AG09309 (cell line): ENCODE results near the gene TAX1BP3.

Experiments
- DNase-seq: peaks from one replicate; pipeline ENCODE4 v3.0.0-alpha.2; 2010; ENCODE audit warnings: low read depth
- H3K4me3 ChIP-seq: 2 replicates; pipeline ENCODE4 v1.5.1; 2011; ENCODE audit warnings: mild to moderate bottlenecking, low read depth, low read length, moderate library complexity; ENCODE audit not compliant: control insufficient read depth
- TF ChIP-seq, protein P1 (sequence below): IDR thresholded peaks from 2 replicates; pipeline ENCODE4 v1.5.1; 2011; ENCODE audit warnings: mild to moderate bottlenecking, low read depth, low read length, inconsistent platforms; ENCODE audit not compliant: insufficient read depth, control insufficient read depth; ENCODE audit errors: missing control alignments

TAX1BP3 gene

DNA sequence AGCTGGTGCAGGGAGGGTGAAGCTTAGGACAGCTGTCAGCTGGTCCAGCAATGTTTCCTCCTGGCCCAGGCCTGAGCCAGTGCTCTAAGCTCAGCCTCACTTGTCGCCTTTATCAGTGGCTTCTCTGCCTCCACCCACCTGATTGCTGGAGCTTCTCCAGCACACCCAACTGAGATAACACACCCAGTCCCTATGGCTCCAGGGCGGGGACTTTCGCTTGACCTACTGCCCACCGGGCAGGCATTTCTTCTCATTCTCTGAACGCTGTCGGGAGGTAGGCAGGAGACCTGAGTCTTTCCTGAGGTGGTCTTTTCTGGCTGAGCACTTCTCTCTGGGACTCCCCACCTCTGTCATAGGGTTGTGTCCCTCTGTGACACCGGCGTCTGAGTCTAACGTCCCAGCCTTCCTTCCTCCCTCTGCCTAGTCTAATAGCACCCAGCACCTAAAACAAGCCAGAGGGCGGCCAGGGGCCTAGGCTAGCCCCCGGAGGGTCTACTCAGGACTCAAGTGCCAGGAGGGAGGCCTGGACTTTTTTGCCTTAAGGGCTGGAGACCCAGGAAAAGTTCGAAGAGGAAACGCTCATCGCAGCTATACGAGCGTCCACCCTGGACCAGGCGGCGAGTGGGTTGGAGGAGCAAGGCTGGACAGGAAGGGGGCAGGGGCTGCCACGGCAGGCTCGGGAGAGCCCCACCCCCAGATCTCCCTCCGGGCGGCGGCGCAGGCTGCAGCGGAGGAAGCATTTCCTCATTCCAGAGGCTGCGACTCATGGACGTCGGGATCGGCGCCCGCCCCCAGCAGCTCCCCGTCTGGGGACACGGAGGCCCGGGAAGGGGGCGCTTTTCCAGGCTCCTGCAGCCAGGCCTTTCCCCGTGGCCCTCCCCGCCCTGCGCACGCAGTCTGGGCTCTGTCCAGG is 756 bp downstream of the TAX1BP3 start:
- TF ChIP-seq, protein P1, sequence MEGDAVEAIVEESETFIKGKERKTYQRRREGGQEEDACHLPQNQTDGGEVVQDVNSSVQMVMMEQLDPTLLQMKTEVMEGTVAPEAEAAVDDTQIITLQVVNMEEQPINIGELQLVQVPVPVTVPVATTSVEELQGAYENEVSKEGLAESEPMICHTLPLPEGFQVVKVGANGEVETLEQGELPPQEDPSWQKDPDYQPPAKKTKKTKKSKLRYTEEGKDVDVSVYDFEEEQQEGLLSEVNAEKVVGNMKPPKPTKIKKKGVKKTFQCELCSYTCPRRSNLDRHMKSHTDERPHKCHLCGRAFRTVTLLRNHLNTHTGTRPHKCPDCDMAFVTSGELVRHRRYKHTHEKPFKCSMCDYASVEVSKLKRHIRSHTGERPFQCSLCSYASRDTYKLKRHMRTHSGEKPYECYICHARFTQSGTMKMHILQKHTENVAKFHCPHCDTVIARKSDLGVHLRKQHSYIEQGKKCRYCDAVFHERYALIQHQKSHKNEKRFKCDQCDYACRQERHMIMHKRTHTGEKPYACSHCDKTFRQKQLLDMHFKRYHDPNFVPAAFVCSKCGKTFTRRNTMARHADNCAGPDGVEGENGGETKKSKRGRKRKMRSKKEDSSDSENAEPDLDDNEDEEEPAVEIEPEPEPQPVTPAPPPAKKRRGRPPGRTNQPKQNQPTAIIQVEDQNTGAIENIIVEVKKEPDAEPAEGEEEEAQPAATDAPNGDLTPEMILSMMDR = peak; percentile 4
- peak overlapping the region; percentile 70 for H3K4me3 ChIP-seq
- peak; percentile 66 for DNase-seq

- no peak for DNase-seq
- H3K4me3 ChIP-seq = peak overlapping the region; percentile 31
- TF ChIP-seq, protein P1 = no peak
Measured at GRCh38 chr17:3666516-3666915, 1.9 kb downstream of the TAX1BP3 start.

- no peak overlapping the region for H3K4me3 ChIP-seq
- TF ChIP-seq, protein P1 = no peak
- DNase-seq = no peak
Measured at GRCh38 chr17:3665834-3666233, 2.5 kb downstream of the TAX1BP3 start.

- TF ChIP-seq, protein P1 = no peak
- H3K4me3 ChIP-seq = no peak overlapping the region
- DNase-seq = no peak
Measured at GRCh38 chr17:3663102-3664011, 5.0 kb downstream of the TAX1BP3 start.

DNA sequence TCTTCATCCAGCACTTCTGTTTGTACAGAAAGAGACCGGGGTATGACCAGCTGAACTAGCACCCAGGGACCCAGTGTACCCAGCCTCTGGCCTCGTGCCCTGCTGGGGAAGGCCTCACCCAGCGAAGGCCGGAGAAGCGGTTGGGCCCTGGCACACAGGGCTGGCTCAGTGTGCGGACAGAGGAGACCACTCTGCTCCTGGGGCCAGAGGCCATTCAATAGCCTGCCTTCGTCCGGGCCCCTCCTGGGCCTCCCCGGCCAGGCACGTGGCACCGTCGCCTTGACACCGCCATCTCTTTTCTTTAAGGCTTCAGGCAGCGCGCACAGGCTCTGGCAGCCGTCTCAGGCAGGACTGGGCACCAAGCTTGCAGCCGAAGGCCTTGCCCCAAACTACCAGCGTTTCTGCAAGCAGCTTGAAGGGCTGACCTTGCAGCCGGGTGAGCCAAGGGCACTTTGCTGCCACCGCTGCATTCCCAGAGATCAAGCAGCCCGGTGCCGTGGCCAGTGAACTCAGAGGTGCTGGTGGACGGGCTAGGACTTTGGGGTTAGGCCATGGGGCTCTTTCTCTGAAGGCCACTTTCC is 8.0 kb downstream of the TAX1BP3 start:
- no peak for DNase-seq
- no peak overlapping the region for H3K4me3 ChIP-seq
- TF ChIP-seq, protein P1 = no peak

GRCh38 chr17:3659541-3660111 is 8.8 kb downstream of the TAX1BP3 start:
- TF ChIP-seq, protein P1 = peak; percentile 34
- H3K4me3 ChIP-seq = no peak overlapping the region
- peak; percentile 61 for DNase-seq
